Cardiac atrium fibroblast (primary cell): ENCODE results near the gene SLC22A16. TPM values are rescaled to one million over a fixed set of nuclear protein-coding genes. Genes with fewer than 3 reads are reported as not detected.

Experiments used
- total RNA-seq: library from RNA; depleted of rRNA; stranded (reverse); fragments of >200 nt; gene quantifications from 2 replicates; pipeline ENCODE4 v1.2.3, GENCODE V29; 2015

The SLC22A16 gene, protein sequence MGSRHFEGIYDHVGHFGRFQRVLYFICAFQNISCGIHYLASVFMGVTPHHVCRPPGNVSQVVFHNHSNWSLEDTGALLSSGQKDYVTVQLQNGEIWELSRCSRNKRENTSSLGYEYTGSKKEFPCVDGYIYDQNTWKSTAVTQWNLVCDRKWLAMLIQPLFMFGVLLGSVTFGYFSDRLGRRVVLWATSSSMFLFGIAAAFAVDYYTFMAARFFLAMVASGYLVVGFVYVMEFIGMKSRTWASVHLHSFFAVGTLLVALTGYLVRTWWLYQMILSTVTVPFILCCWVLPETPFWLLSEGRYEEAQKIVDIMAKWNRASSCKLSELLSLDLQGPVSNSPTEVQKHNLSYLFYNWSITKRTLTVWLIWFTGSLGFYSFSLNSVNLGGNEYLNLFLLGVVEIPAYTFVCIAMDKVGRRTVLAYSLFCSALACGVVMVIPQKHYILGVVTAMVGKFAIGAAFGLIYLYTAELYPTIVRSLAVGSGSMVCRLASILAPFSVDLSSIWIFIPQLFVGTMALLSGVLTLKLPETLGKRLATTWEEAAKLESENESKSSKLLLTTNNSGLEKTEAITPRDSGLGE
- 1.9 TPM in 1 of 2 replicates, not detected in the other for total RNA-seq

DNA sequence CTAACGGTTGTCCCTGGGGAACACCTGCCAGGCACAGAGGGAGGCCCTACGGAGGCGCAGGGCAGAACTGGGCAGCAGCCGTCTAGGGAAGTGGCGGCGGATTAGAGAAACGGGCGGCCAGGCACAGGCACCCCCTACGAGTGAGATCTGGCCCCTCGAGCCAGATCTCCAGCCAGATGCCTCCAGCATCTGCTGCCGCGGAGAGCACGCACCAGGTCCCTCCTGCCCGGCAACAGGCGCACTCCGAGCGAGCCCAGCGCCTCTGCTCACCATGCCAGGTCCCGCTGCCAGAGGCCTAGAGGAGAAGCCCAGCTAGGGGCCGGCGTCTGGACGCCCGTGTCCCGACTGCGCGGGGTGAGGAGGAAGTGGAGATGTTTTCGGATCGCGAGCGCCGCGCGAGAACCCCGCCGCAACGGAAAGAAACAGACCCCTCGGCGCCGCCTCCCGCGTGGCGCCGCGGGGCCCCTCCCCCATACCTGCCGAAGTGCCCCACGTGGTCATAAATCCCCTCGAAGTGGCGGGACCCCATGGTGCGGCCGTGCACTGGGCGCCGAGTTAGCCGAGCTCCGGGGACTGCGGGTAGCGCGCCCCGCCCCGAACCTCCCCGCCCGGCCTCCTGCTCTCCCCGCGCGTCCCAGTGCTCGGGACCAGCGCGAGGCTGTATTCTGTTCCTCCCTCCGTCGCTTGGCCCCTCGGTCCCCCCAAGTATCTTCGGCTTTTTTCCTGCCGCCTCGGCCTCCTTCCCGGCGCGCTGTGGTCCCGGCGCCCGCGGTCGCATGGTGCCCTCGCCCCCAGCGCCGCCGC lies at the start of gene SLC22A16:
SLC22A16 (minus strand) TSS at position 568 of the 804 bp plus-strand sequence; CDS start at position 529, 39 bp downstream.

DNA sequence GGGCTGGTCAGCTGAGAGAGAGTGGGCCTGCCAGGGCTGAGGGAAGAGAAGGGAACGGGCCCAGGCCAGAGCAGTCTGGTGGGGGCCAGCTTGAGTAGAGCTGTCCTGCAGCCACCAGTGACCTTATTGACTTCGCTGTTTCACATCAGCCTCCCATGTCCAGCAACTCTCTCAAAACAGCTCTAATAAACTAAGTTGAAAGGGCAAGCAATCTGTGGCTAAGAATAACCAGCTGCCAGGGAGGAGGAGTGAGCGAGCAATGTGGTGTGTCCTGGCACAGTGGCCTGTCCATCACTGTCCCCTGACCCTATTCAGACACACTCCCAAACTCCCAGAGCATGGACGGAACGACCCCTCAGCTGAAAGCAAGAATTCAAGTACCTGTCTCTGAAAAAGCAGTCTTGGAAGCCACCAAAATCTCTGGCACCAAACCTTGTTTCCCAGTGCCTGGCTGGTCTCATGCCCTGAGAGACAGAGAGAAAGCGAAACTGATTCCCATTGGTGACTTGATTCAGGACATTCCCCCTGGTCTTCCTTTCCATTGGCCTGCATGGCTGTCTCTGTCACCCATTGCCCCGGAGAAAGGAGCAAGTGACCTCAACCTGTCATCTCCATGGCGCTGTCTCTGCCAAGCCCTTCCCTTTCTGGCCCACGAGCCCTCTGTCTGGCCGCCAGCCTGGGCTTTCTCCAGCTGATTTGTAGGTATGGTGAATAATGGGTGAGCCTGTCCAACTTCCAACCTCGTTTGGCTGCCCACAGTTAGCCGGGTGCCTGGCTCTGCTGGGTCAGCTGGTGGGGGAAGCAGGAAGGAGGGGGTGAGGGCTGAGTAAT lies 61.1 kb downstream of the SLC22A16 start, which contains the start of gene DDO:
DDO (minus strand) TSS at position 490 of the 831 bp plus-strand sequence. CDS start 2,113 bp downstream, outside the sequence.

Other genes with a start within 250 kb of the SLC22A16 start
- gene METTL24, start 118.3 kb downstream of the SLC22A16 start, total RNA-seq: not detected in 2 replicates
- 0.16 TPM in 1 of 2 replicates, not detected in the other for gene DDO, start 61.0 kb downstream of the SLC22A16 start, total RNA-seq